HCT116 (cell line): Measurements from ENCODE around the gene CEACAM19. TPM values are rescaled to one million over a fixed set of nuclear protein-coding genes. Genes with fewer than 3 reads are reported as not detected.

Source experiments
- ATAC-seq: fragments of 200-7000 bp; cut with Tn5 transposase; 2 replicates; pipeline ENCODE4 v1.9.1; 2020; ENCODE audit warnings: mild to moderate bottlenecking, moderate library complexity
- BruUV-seq: library from RNA; stranded (reverse); fragments of 400-500 nt; replicated peaks from 2 replicates; lab custom pipeline; 2021; lab: Mats Ljungman, UMichigan
- CTCF ChIA-PET: fragments of 300-600 bp; sonication (Branson Sonifier 250); formaldehyde crosslinking; loops from one replicate; lab custom pipeline; 2021; ENCODE audit warnings: antibody characterized with exemption; lab: Charles Lee
- POLR2A ChIA-PET: fragments of 300-600, 350-600 bp; sonication (Branson Sonifier 250); formaldehyde crosslinking; loops from one replicate; lab custom pipeline; 2021; ENCODE audit warnings: antibody characterized with exemption; lab: Charles Lee
- RAD21 ChIA-PET, 2 experiments: fragments of 300-600 bp; sonication (Branson Sonifier 250); formaldehyde crosslinking; loops; one replicate each; lab custom pipeline; 2023; ENCODE audit warnings: low total read pairs in 2 of 2; ENCODE audit not compliant: uncharacterized antibody in 2 of 2, unreplicated experiment in 2 of 2, low non-redundant PET in 1 of 2; lab: Charles Lee
- DNase-seq: peaks from one replicate; pipeline ENCODE4 v3.0.0-alpha.2; 2010; ENCODE audit warnings: low read depth, low spot score
- H2AFZ ChIP-seq: fragments of 200-600 bp; shearing (Covaris generic), sonication (generic); 2 replicates; pipeline ENCODE4 v1.6.1; 2017; ENCODE audit warnings: low read depth, mixed run types, mixed read lengths, antibody characterized with exemption, low read length; ENCODE audit not compliant: poor library complexity, severe bottlenecking
- H3K27ac ChIP-seq: 2 replicates; pipeline ENCODE4 v1.5.1; 2012; ENCODE audit warnings: low read depth, low read length
- H3K27me3 ChIP-seq: fragments of 200-600 bp; sonication (generic); 2 replicates; pipeline ENCODE4 v1.6.1; 2016; ENCODE audit warnings: mixed run types, low read length, mixed read lengths; ENCODE audit not compliant: insufficient read depth
- H3K36me3 ChIP-seq, 2 experiments: fragments of 200-500 bp in 1 of 2; fragments of 200-600 bp in 1 of 2; sonication (Bioruptor generic) in 1 of 2; sonication (generic) in 1 of 2; 2 replicates each; pipeline versions ENCODE4 v1.5.1 to v1.6.1; 2014 to 2016; ENCODE audit warnings: low read length in 2 of 2, inconsistent platforms in 1 of 2, mixed read lengths in 1 of 2, mixed run types in 1 of 2; ENCODE audit not compliant: insufficient read depth in 2 of 2, control insufficient read depth in 1 of 2
- H3K4me1 ChIP-seq, 2 experiments: fragments of 200-600 bp in 1 of 2; sonication (generic) in 1 of 2; 2 replicates each; pipeline versions ENCODE4 v1.5.1 to v1.6.1; 2012 to 2017; ENCODE audit warnings: low read length in 2 of 2, inconsistent platforms in 1 of 2, mild to moderate bottlenecking in 1 of 2, mixed read lengths in 1 of 2, mixed run types in 1 of 2, moderate library complexity in 1 of 2; ENCODE audit not compliant: insufficient read depth in 2 of 2, control insufficient read depth in 1 of 2
- H3K4me2 ChIP-seq: fragments of 200-600 bp; sonication (generic); 2 replicates; pipeline ENCODE4 v1.6.1; 2017; ENCODE audit warnings: mixed run types, low read length, mixed read lengths
- H3K4me3 ChIP-seq, 2 experiments: fragments of 200-600 bp in 1 of 2; sonication (generic) in 1 of 2; replicated peaks in 1 of 2; 2 replicates each; pipeline ENCODE4 v1.5.1; 2011 to 2016; ENCODE audit warnings: low read length in 2 of 2, control low read depth in 1 of 2, low read depth in 1 of 2, mild to moderate bottlenecking in 1 of 2, mixed read lengths in 1 of 2, mixed run types in 1 of 2
- H3K79me2 ChIP-seq: fragments of 200-600 bp; sonication (generic); 2 replicates; pipeline ENCODE4 v1.6.1; 2017; ENCODE audit warnings: mild to moderate bottlenecking, mixed run types, low read length, moderate library complexity, mixed read lengths; ENCODE audit not compliant: insufficient read depth
- H3K9ac ChIP-seq: fragments of 200-600 bp; sonication (generic); 2 replicates; pipeline ENCODE4 v1.6.1; 2016; ENCODE audit warnings: low read length, mixed read lengths
- H3K9me2 ChIP-seq: fragments of 200-600 bp; sonication (generic), shearing (Covaris generic); 2 replicates; pipeline ENCODE4 v1.6.1; 2017; ENCODE audit warnings: mixed run types, mild to moderate bottlenecking, moderate library complexity; ENCODE audit not compliant: insufficient read depth
- H3K9me3 ChIP-seq, 2 experiments: fragments of 200-500 bp in 1 of 2; fragments of 200-600 bp in 1 of 2; sonication (Bioruptor generic) in 1 of 2; sonication (generic) in 1 of 2; 2 replicates each; pipeline ENCODE4 v1.6.1; 2014 to 2017; ENCODE audit warnings: low read length in 2 of 2, mixed read lengths in 2 of 2, inconsistent platforms in 1 of 2, low read depth in 1 of 2, mild to moderate bottlenecking in 1 of 2, mixed run types in 1 of 2, moderate library complexity in 1 of 2; ENCODE audit not compliant: control insufficient read depth in 1 of 2, insufficient read depth in 1 of 2
- H4K20me1 ChIP-seq: fragments of 200-600 bp; sonication (generic), shearing (Covaris generic); 2 replicates; pipeline ENCODE4 v1.6.1; 2017; ENCODE audit warnings: mixed run types, mild to moderate bottlenecking, moderate library complexity; ENCODE audit not compliant: insufficient read depth
- CBX3 ChIP-seq: IDR thresholded peaks from 2 replicates; pipeline ENCODE4 v1.6.1; 2012; ENCODE audit warnings: low read depth
- CEBPB ChIP-seq: IDR thresholded peaks from 2 replicates; pipeline ENCODE4 v1.6.1; 2012; ENCODE audit warnings: low read depth
- EGR1 ChIP-seq: IDR thresholded peaks from 2 replicates; pipeline ENCODE4 v1.6.1; 2012; ENCODE audit warnings: low read depth
- ELF1 ChIP-seq: IDR thresholded peaks from 2 replicates; pipeline ENCODE4 v1.6.1; 2012; ENCODE audit warnings: low read depth, borderline replicate concordance
- EZH2 ChIP-seq: fragments of 200-600 bp; sonication (generic); IDR thresholded peaks from 2 replicates; pipeline ENCODE4 v1.6.1; 2017; ENCODE audit warnings: antibody characterized with exemption, mixed run types
- FOSL1 ChIP-seq: IDR thresholded peaks from 2 replicates; pipeline ENCODE4 v1.6.1; 2012; ENCODE audit warnings: low read depth
- JUND ChIP-seq: IDR thresholded peaks from 2 replicates; pipeline ENCODE4 v1.6.1; 2012
- MAX ChIP-seq: IDR thresholded peaks from 2 replicates; pipeline ENCODE4 v1.6.1; 2012
- POLR2A ChIP-seq: IDR thresholded peaks from 2 replicates; pipeline ENCODE4 v1.7.0; 2011; ENCODE audit warnings: borderline replicate concordance; ENCODE audit not compliant: insufficient read depth, insufficient read length; ENCODE audit errors: extremely low read depth
- POLR2AphosphoS5 ChIP-seq: IDR thresholded peaks from 2 replicates; pipeline ENCODE4 v1.6.1; 2011; ENCODE audit warnings: mild to moderate bottlenecking, low read depth, low read length, moderate library complexity
- RAD21 ChIP-seq: IDR thresholded peaks from 2 replicates; pipeline ENCODE4 v1.6.1; 2012; ENCODE audit warnings: low read depth, mild to moderate bottlenecking
- REST ChIP-seq: IDR thresholded peaks from 2 replicates; pipeline ENCODE4 v1.6.1; 2012; ENCODE audit warnings: low read depth
- SIN3A ChIP-seq: IDR thresholded peaks from 2 replicates; pipeline ENCODE4 v1.6.1; 2012; ENCODE audit warnings: low read depth
- SP1 ChIP-seq: IDR thresholded peaks from 2 replicates; pipeline ENCODE4 v1.6.1; 2012; ENCODE audit warnings: low read depth
- SRF ChIP-seq: IDR thresholded peaks from 2 replicates; pipeline ENCODE4 v1.6.1; 2012; ENCODE audit warnings: low read depth
- ZBTB33 ChIP-seq: IDR thresholded peaks from 2 replicates; pipeline ENCODE4 v1.6.1; 2011; ENCODE audit warnings: mild to moderate bottlenecking, low read length, moderate library complexity; ENCODE audit not compliant: insufficient replicate concordance; ENCODE audit errors: extremely low read depth
- ZFX ChIP-seq: fragments of 450-650 bp; IDR thresholded peaks from 2 replicates; pipeline ENCODE4 v1.6.1; 2017
- ZNF274 ChIP-seq: fragments of 200-500 bp; sonication (Bioruptor generic); IDR thresholded peaks from 2 replicates; pipeline ENCODE4 v1.6.1; 2014; ENCODE audit warnings: mild to moderate bottlenecking, low read depth, low read length, inconsistent platforms
- intact Hi-C: fragments of 100-400 bp; cut with micrococcal nuclease; formaldehyde crosslinking; loops from 2 replicates; pipeline ENCODE4 v1.10.0; 2022
- total RNA-seq: library from RNA; stranded (reverse); gene quantifications from one replicate; pipeline ENCODE4 v1.2.1, GENCODE V29; 2021; ENCODE audit not compliant: unreplicated experiment

Gene CEACAM19
- total RNA-seq, 1 experiment from 2014 or later = 4.0 TPM

GRCh38 chr19:44672226-44672625, 944 bp downstream of the CEACAM19 start:
- intact Hi-C loops = no loop called here
- POLR2A ChIA-PET = no interaction called here
- H3K4me1 ChIP-seq = peaks cover 7 to 27% of the 10 kb centered on the region in 2 experiments
- H3K79me2 ChIP-seq = no peaks in the 10 kb centered on the region
- H3K9me2 ChIP-seq = no peaks in the 10 kb centered on the region
- no peak overlapping the region for H3K4me2 ChIP-seq
- DNase-seq = no peak
- H3K36me3 ChIP-seq = no peaks in the 10 kb centered on the region
- no peak for TF ChIP-seq EZH2
- no peak for TF ChIP-seq JUND
- no peak for TF ChIP-seq ZFX
- no peak for TF ChIP-seq POLR2AphosphoS5
- TF ChIP-seq ZBTB33 = no peak
- no peak for TF ChIP-seq MAX
- TF ChIP-seq SP1 = no peak
- TF ChIP-seq FOSL1 = no peak
- TF ChIP-seq EGR1 = no peak
- TF ChIP-seq RAD21 = no peak
- no peak for TF ChIP-seq CEBPB
- no peak for TF ChIP-seq REST
- TF ChIP-seq ZNF274 = no peak
- no peak for TF ChIP-seq POLR2A
- no peak for TF ChIP-seq SRF
- no peak for TF ChIP-seq CBX3
- TF ChIP-seq ELF1 = no peak
- no peak for TF ChIP-seq SIN3A
- TF ChIP-seq, all 23 proteins: peak for 0
- Histone ChIP-seq H3K27ac (no peak overlapping the region), H3K4me3 (no peak overlapping the region), H4K20me1 (no peaks in the 10 kb centered on the region), H3K9ac (no peak overlapping the region), H3K9me3 (no peaks in the 10 kb centered on the region), H2AFZ (no peak overlapping the region), H3K27me3 (no peaks in the 10 kb centered on the region)
- no peak for ATAC-seq
- no TSS peak for BruUV-seq
- RAD21 ChIA-PET = no interaction called here
- CTCF ChIA-PET = interaction anchor here (0.9 kb wide), 1 partner anchor 101 kb away, joined by 3 read pairs; no protein-coding TSS in a partner anchor
